Keratinocyte (primary cell): ENCODE results near the gene ZSCAN30. TPM values are rescaled to one million over a fixed set of nuclear protein-coding genes. Genes with fewer than 3 reads are reported as not detected.

Source experiments
- DNase-seq: peaks from one replicate; pipeline ENCODE4 v3.0.0-alpha.2; 2011; ENCODE audit warnings: low read depth, missing footprints, low spot score
- FAIRE-seq: peaks from 2 replicates; lab custom pipeline; 2011; peaks lifted over from hg19 to GRCh38; lab: Jason Lieb, UNC
- H2AFZ ChIP-seq: 2 replicates; pipeline ENCODE4 v1.6.0; 2012; ENCODE audit warnings: low read length, control low read depth, inconsistent platforms; ENCODE audit not compliant: control insufficient read depth
- H3K27ac ChIP-seq: 2 replicates; pipeline ENCODE4 v1.5.1; 2011; ENCODE audit warnings: low read length; ENCODE audit not compliant: control insufficient read depth, insufficient read depth
- H3K27me3 ChIP-seq: 3 replicates; pipeline ENCODE4 v1.6.0; 2011; ENCODE audit warnings: low read length; ENCODE audit not compliant: control insufficient read depth, insufficient read depth; ENCODE audit errors: extremely low read depth
- H3K36me3 ChIP-seq, 2 experiments: 2 replicates in 1 of 2; 3 replicates in 1 of 2; pipeline ENCODE4 v1.5.1; 2011; ENCODE audit warnings: low read length in 2 of 2, mild to moderate bottlenecking in 1 of 2; ENCODE audit not compliant: control insufficient read depth in 2 of 2, insufficient read depth in 2 of 2; ENCODE audit errors: extremely low read depth in 1 of 2
- H3K4me1 ChIP-seq: 3 replicates; pipeline ENCODE4 v1.5.1; 2011; ENCODE audit warnings: low read length; ENCODE audit not compliant: control insufficient read depth, insufficient read depth; ENCODE audit errors: extremely low read depth
- H3K4me2 ChIP-seq: 3 replicates; pipeline ENCODE4 v1.6.0; 2011; ENCODE audit warnings: low read depth, low read length; ENCODE audit not compliant: control insufficient read depth, insufficient read depth; ENCODE audit errors: extremely low read depth
- H3K4me3 ChIP-seq, 3 experiments: fragments of 200-600 bp in 1 of 3; sonication (generic) in 1 of 3; 2 replicates in 2 of 3; 3 replicates in 1 of 3; pipeline ENCODE4 v1.5.1; 2011 to 2016; ENCODE audit warnings: low read length in 3 of 3, mild to moderate bottlenecking in 3 of 3, control low read depth in 2 of 3, inconsistent platforms in 1 of 3, low read depth in 1 of 3, mixed read lengths in 1 of 3, mixed run types in 1 of 3, moderate library complexity in 1 of 3; ENCODE audit not compliant: control insufficient read depth in 2 of 3, insufficient read depth in 2 of 3; ENCODE audit errors: extremely low read depth in 1 of 3
- H3K79me2 ChIP-seq: 2 replicates; pipeline ENCODE4 v1.6.0; 2012; ENCODE audit warnings: low read length; ENCODE audit not compliant: control insufficient read depth, insufficient read depth
- H3K9ac ChIP-seq: 3 replicates; pipeline ENCODE4 v1.6.0; 2011; ENCODE audit warnings: low read length; ENCODE audit not compliant: control insufficient read depth, insufficient read depth; ENCODE audit errors: extremely low read depth
- H3K9me1 ChIP-seq: 3 replicates; pipeline ENCODE4 v1.6.0; 2011; ENCODE audit warnings: low read length; ENCODE audit not compliant: control insufficient read depth, insufficient read depth; ENCODE audit errors: extremely low read depth
- H3K9me3 ChIP-seq: 2 replicates; pipeline ENCODE4 v1.5.1; 2012; ENCODE audit warnings: low read depth, low read length; ENCODE audit not compliant: control insufficient read depth
- H4K20me1 ChIP-seq: 3 replicates; pipeline ENCODE4 v1.6.0; 2011; ENCODE audit warnings: low read length; ENCODE audit not compliant: control insufficient read depth, insufficient read depth; ENCODE audit errors: extremely low read depth
- EZH2 ChIP-seq: IDR thresholded peaks from one replicate; pipeline ENCODE4 v1.6.1; 2012; ENCODE audit warnings: inconsistent platforms, mild to moderate bottlenecking, low read length, moderate library complexity
- dilution Hi-C: fragments of 300-500 bp; cut with MboI; formaldehyde crosslinking; loops from one replicate; pipeline ENCODE4 v1.7.0; 2020; ENCODE audit warnings: low sequenced_read_pairs; ENCODE audit not compliant: extremely low pct_ligation_motif_present
- polyA plus RNA-seq, 5 experiments: library from polyadenylated mRNA; depleted of rRNA in 3 of 5; stranded (reverse) in 3 of 5; stranded (forward) in 1 of 5; unstranded in 1 of 5; fragments of >200 nt; gene quantifications; 1 replicate in 1 of 5; 2 replicates in 3 of 5; 3 replicates in 1 of 5; pipeline versions ENCODE4 v1.2.1 to v1.2.3, GENCODE V29; 2011 to 2012; ENCODE audit warnings: missing spikeins in 2 of 5, low read depth in 1 of 5, low replicate concordance in 1 of 5
- TF ChIP-seq, protein P1 (sequence below), 3 experiments: IDR thresholded peaks in 1 of 3; conservative IDR thresholded peaks in 1 of 3; optimal IDR thresholded peaks in 1 of 3; 2 replicates in 2 of 3; 3 replicates in 1 of 3; pipeline versions ENCODE3 to v1.5.1; 2011; ENCODE audit warnings: low read length in 3 of 3, mild to moderate bottlenecking in 3 of 3, moderate library complexity in 2 of 3, control low read depth in 1 of 3, inconsistent platforms in 1 of 3; ENCODE audit not compliant: insufficient read depth in 2 of 3; ENCODE audit errors: extremely low read depth in 1 of 3

Gene ZSCAN30
- polyA plus RNA-seq, 1 donor (not counting 4 experiments of a cell fraction or from before 2014, with no cell fraction given), result 13.6 TPM

DNA sequence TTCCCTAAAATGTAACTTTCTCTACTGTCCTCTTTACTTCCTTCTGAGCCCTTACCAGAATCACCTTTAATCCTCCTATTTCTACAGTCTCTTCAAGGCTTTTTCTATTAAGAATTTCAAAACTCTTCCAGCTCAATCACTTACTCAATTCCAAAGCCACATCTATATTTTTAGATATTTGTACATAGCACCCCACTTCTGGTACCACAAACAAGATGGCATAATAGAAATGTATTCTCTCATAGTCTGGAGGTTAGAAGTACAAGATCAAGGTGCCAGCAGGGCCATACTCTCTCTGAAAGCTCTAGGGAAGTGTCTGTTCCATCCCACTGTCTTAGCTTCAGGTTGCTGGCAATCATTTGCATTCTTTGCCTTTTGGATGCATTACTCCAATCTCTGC lies 11.1 kb downstream of the ZSCAN30 start:
- no peak overlapping the region for H3K9ac ChIP-seq
- H3K9me1 ChIP-seq, result no peaks in the 10 kb centered on the region
- H3K4me3 ChIP-seq, result no peak overlapping the region
- H3K4me2 ChIP-seq, result no peak overlapping the region
- TF ChIP-seq, protein P1, sequence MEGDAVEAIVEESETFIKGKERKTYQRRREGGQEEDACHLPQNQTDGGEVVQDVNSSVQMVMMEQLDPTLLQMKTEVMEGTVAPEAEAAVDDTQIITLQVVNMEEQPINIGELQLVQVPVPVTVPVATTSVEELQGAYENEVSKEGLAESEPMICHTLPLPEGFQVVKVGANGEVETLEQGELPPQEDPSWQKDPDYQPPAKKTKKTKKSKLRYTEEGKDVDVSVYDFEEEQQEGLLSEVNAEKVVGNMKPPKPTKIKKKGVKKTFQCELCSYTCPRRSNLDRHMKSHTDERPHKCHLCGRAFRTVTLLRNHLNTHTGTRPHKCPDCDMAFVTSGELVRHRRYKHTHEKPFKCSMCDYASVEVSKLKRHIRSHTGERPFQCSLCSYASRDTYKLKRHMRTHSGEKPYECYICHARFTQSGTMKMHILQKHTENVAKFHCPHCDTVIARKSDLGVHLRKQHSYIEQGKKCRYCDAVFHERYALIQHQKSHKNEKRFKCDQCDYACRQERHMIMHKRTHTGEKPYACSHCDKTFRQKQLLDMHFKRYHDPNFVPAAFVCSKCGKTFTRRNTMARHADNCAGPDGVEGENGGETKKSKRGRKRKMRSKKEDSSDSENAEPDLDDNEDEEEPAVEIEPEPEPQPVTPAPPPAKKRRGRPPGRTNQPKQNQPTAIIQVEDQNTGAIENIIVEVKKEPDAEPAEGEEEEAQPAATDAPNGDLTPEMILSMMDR (optimal IDR thresholded peaks at IDR 0.05 in 1 of 3, IDR thresholded peaks at IDR 0.05 in 1 of 3, conservative IDR thresholded peaks at IDR 0.05 in 1 of 3; ENCODE audit: extremely low read depth in 1 of 3, insufficient read depth in 2 of 3, low read length in 3 of 3), result no peak
- no peak for TF ChIP-seq EZH2
- H2AFZ ChIP-seq, result no peak overlapping the region
- no peak overlapping the region for H3K27ac ChIP-seq
- no peaks in the 10 kb centered on the region for H3K36me3 ChIP-seq
- DNase-seq, result no peak
- dilution Hi-C loops, result no loop called here
- H3K27me3 ChIP-seq, result no peaks in the 10 kb centered on the region
- H3K9me3 ChIP-seq, result peaks cover 2% of the 10 kb centered on the region
- no peaks in the 10 kb centered on the region for H4K20me1 ChIP-seq
- peaks cover 9% of the 10 kb centered on the region for H3K4me1 ChIP-seq
- H3K79me2 ChIP-seq, result peaks cover 9% of the 10 kb centered on the region
- no peak for FAIRE-seq

DNA sequence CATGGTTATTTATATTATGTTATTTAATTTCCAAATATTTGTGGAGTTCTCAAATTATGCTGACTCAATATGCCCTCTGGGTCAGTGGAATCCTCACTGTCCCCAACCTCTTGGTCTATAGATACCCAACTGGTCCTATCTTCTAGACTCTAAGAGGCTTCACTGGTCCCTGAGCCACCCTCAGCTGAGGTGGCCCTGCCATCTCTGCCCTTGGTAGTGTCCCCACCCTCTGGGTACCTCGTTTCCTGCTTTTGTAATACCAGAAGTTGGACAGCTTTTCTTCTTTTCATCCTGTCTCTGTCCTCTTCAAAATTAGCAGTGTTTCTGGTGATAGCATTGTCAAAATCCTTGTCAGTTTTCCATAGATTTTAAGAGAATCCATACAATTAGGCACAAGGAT lies 11.9 kb downstream of the ZSCAN30 start:
- Histone ChIP-seq H3K27me3 (no peaks in the 10 kb centered on the region), H3K9me3 (peaks cover 2% of the 10 kb centered on the region), H3K9me1 (no peaks in the 10 kb centered on the region), H2AFZ (no peak overlapping the region), H3K27ac (no peak overlapping the region), H3K9ac (no peak overlapping the region), H3K4me1 (peaks cover 9% of the 10 kb centered on the region), H3K79me2 (peaks cover 5% of the 10 kb centered on the region), H3K4me2 (no peak overlapping the region), H4K20me1 (no peaks in the 10 kb centered on the region), H3K4me3 (no peak overlapping the region), H3K36me3 (no peaks in the 10 kb centered on the region)
- no peak for FAIRE-seq
- TF ChIP-seq EZH2, result no peak
- TF ChIP-seq, protein P1 (optimal IDR thresholded peaks at IDR 0.05 in 1 of 3, IDR thresholded peaks at IDR 0.05 in 1 of 3, conservative IDR thresholded peaks at IDR 0.05 in 1 of 3; ENCODE audit: extremely low read depth in 1 of 3, insufficient read depth in 2 of 3, low read length in 3 of 3), result no peak
- DNase-seq, result no peak
- dilution Hi-C loops, result no loop called here
